HS-27A (cell line): ENCODE measurements around the gene VPS11.

ENCODE experiments used
- DNase-seq: peaks from one replicate; pipeline ENCODE4 v3.0.0-alpha.2; 2012; ENCODE audit warnings: low read depth, missing footprints

Gene VPS11

GRCh38 chr11:119121008-119121810 lies 53.6 kb downstream of the VPS11 start, which contains the start of gene HINFP:
TSS of gene HINFP (plus strand) at chr11:119121580. CDS start at chr11:119126945, 5,365 bp downstream.
- DNase-seq = peak; percentile 85

- no peak for DNase-seq
These were observed 54.1 kb downstream of the VPS11 start for GRCh38 chr11:119121811-119122124.

DNA sequence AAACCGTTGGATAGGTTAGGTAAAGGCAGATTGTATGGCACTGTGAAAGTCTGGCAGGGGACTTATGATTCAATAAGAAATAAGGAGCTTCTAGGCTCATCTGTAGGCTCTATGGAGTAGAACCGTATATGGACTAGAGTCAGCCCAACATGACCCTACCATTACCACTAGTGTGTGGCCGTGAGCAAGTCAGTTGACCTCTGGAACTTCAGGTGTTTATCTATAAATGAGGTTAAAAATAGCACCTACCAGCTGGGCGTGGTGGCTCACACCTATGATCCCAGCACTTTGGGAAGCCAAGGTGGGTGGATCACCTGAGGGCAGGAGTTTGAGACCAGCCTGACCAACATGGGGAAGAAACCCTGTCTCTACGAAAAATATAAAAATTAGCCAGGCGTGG lies 58.2 kb downstream of the VPS11 start:
- no peak for DNase-seq

GRCh38 chr11:119126675-119127268 lies 59.2 kb downstream of the VPS11 start:
- DNase-seq = no peak

GRCh38 chr11:119130662-119131061 lies 63.0 kb downstream of the VPS11 start:
- DNase-seq = no peak
